Cortex of kidney (tissue), 1 donor: ENCODE results near the gene TEX52.

ENCODE experiments used
- DNase-seq: peaks from one replicate; lab custom pipeline; 2025; lab: John Stamatoyannopoulos, UW

The TEX52 gene

DNA sequence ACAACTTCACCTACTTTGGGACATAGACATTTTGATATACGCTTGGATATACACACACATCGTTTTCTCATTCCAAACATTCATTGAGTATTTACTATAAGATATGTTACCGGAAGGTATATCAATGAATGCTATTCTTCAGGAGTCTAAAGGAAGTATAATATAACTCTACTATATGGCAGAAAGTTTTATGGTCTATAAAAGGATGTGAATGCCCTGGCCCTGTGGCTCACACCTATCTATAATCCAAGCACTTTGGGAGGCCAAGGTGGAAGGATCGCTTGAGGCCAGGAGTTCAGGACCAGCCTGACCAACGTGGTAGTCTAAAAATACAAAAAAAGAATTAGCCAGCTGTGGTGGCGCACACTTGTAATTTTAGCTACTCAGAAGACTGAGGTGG is 27.6 kb downstream of the TEX52 start:
- DNase-seq: no peak

- DNase-seq: no peak
Observed at GRCh38 chr12:2826721-2827515, 29.9 kb downstream of the TEX52 start.

GRCh38 chr12:2826036-2826435 is 30.8 kb downstream of the TEX52 start:
- DNase-seq: no peak

DNA sequence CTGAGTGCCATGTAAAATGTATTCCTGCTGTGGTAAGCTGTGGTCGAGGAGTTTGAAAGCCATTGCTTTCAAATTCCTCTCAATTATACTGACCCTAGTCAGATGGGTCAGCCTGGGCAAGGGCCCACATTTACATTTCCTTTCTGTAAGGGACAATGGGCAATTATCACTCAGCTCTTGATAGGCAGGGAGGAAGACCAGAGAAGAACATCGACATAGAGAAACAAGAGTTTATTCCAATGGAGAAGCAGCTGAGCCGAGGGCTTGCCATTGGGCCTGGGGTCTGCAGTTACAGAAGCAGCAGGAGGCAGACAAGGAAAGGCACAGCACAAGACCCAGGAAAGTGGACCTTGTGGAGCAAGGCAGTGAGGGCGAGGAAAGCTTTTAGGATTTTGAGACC is 31.7 kb downstream of the TEX52 start:
- DNase-seq: no peak

DNA sequence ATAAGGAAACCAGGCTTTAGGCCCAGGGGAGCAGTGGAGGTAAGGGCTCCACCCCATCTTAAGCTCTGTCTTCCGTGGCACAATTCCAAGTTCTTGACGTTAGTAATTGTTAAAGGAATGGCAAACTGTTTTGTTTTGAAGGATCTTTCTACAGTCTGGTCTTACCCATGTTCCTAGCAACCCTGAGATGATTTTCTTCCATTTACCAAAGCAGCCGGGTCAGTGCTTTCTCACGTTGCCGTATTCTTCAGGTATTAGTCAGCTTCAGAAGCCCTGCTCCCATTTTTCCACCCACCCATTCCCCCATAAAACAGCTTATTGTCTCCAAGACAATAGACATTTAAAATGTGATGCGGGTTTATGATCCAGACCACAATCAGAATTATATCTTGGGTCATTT is 32.3 kb downstream of the TEX52 start:
- DNase-seq: no peak

GRCh38 chr12:2823483-2823882 is 33.4 kb downstream of the TEX52 start:
- DNase-seq: no peak

DNA sequence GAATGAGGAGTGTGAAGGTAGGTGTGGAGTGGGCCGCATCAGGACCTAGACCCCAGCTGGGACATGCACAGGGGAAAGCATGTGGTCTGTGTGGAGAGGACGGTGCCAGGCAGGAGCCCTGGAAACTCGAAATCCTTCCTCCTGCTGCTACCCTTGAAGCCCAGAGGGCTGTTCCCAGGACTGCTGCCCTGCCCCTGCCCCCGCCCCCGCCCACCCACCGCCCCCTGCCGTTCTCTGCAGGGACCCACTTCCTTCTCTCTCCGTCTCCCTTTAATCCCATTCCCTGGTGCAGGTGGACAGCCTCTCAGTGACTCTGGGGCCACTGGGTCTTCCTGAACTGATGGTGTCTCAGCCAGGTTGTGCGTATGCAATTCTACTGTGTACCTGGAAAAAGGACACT is 36.4 kb downstream of the TEX52 start:
- no peak for DNase-seq

DNA sequence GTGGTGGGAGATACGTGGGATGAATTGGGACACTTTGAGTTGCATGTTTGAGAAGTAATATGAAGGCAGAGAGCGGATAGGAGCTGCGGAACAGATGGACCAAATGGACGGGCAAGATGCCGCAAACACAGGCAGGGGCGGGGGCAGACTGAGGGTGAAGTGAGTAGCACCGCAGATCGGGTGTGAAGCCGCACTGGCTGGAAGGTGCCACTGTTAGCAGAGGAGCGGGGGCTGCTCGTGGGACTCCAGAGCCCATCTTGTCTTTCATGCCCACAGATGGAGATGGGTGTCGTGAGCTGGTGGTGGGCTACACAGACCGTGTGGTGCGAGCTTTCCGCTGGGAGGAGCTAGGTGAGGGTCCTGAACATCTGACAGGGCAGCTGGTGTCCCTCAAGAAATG is 37.0 kb downstream of the TEX52 start:
- DNase-seq: no peak

DNA sequence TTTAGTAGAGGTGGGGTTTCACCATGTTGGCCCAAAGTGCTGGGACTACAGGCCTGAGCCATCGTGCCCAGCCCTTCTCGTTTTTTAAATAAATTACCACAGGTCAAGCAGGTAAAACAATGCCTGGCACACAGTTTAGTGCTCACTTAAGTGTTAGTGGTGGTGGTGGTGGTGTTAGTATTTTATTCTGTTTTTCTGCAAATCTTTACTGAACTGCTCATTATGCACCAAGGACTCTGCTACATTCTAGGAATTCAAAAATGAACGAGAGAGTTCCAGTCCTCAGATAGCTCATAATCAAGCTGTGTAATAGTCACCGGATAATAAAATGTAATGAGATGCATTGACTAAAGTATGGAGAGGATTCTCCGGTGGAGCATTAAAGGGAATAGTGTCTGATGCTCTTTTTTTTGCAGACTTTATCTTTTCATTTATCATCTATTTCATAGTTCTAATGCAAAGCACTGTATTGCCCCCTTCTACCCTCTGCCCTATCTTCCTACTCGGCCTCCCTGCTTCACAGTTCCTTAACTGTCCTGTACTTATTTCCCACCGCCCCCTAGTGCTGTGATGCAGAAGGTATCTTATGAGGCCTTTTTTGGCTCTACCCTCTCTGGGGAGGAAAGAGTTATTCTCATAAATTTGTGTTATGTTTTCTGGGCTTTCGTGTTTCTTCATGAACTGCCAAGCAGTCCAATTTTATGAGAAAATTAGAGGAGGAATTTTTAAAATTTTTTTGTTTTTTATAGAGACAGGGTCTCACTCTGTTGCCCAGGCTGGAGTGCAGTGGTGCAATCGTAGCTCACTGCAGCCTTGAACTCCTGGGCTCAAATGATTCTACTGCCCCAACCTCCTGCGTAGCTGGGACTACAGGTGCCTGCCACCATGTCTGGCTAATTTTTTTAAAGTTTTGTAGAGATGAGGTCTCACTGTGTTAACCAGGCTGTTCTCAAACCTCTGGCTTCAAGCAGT is 43.3 kb downstream of the TEX52 start:
- DNase-seq: no peak

DNA sequence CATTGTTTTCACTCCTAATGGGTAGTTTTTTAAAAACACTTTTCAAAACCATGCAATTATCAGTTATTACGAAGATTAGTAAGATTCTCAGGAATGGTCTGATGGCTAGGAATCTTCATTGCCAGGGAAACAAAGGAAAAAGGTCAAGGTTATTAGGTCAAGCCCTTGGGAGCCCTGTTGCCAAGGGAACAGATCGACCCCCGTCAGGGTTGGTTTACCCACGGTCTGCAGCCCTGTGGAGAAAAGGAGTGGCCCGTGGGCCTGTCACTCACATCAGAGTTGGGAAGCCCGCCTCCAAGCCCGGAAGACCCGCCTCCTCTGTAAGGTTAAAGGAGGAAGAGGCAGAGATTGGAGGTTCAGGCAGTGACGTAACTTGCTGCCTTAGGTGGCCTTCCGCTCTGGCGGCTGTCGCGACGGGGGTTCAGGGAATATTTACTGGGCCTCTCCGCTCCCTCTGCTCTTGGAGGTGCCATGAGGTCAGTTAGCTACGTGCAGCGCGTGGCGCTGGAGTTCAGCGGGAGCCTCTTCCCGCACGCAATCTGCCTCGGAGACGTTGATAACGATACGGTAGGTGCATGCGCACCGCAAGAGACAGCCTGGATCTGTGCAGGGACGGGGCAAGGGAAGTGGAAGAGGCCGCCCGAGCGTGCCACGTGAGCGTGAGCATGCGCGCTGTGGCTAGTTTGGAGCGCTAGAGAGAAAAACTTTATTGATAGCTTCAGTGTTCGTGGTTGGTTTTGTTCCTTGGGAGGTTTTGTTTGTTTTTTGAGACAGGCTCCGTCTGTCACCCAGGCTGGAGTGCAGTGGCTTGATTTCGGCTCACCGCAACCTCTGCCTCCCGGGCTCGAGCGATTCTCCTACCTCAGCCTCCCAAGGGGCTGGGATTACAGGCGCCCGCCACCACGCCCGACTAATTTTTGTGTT is 44.3 kb downstream of the TEX52 start, which contains the start of gene ITFG2:
Gene ITFG2, plus strand, starts transcription at position 379 of the 924 bp plus-strand sequence. Its CDS starts 93 bp downstream, at position 472.
- peak; percentile 34 for DNase-seq

- DNase-seq: no peak
Observed at GRCh38 chr12:2811801-2812200, 45.0 kb downstream of the TEX52 start.

GRCh38 chr12:2806700-2807099 is 50.1 kb downstream of the TEX52 start:
- no peak for DNase-seq

DNA sequence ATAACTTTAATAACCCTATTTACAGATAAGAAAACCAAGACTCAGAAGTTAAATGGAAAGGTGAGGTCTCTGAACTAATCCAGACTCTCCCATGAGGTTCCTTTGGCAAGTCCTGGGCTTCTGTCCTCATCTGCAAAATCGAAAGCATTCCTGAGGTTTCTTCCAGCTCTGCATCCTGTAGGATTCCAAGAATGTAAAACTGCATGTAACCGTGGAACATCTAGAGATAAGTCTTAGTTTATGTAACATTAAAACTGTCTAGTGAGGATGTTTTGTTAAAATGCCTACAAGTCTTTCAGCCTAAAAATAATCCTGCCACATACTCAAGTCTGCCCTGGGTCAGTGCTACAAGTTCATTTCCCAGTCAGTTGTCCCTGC is 51.7 kb downstream of the TEX52 start:
- DNase-seq: no peak

DNA sequence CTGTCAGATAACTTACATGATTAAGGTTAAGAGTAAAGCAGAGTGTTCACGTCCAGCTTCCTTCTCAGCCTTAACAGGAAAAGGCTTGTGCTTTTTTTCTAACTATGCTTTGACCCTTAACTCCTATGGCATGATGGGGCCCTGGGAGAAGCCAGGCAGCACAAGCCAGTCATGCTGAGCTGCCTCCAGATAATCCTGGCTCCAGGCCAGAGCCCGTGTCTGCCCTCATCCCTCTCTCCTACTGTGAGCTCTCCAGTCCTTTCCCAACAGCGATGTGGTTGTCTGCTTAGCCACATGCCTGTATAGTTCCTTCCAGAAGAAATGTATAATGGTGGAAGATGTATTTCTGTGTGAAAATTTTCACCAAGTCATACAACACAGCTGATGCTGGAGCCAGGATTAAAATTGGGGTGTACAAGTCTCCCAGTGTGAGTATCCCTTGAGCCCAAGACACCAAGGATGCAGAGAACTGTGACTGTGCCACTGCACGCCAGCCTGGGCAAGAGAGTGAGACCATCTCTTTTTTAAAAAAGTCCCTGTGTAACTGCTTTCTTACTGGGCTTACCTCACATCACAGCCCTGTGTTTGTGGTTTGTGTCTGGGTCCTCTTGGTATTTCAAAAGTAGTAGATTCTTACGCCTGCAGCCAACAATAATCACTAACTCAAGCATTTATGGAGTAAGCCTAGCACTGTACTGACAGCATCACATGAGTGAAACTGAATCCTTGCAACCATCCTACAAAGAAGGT is 52.3 kb downstream of the TEX52 start:
- DNase-seq: no peak

DNA sequence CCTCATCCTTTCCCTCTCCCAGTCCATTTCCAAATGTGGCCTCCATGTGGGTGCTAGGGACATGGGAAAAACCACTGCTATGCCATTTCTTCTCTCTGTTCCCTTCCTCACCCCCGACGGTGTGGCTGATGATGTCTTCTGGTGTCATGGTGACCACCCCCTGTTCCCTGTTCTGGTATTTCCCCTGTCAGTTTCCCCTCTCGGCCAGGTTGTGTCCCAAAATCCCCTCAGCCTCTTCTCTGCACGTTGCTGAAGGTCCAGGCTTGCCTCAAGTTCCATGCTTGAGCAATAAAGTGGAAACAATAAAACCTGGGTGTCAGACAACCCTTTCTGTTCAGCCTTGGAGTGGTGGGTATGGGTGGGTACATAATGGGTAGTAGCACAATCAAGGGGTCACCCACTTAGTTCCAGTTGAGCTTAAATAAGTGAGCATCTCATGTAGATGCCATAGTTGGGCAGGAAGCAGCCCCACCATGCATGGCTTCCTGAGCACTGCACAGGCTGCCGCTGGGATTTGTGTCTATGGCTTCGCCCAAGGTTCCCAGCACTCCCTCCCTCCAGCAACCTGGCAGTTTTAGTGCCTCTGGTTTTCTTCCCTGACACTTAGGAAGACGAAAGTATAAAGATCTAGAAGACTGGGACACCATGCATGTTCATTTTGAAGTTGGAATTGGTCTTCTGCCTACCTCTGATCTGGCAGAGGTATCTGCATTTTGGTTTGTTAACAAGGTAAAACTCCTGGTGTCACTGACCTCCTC is 53.0 kb downstream of the TEX52 start:
- DNase-seq: no peak

DNA sequence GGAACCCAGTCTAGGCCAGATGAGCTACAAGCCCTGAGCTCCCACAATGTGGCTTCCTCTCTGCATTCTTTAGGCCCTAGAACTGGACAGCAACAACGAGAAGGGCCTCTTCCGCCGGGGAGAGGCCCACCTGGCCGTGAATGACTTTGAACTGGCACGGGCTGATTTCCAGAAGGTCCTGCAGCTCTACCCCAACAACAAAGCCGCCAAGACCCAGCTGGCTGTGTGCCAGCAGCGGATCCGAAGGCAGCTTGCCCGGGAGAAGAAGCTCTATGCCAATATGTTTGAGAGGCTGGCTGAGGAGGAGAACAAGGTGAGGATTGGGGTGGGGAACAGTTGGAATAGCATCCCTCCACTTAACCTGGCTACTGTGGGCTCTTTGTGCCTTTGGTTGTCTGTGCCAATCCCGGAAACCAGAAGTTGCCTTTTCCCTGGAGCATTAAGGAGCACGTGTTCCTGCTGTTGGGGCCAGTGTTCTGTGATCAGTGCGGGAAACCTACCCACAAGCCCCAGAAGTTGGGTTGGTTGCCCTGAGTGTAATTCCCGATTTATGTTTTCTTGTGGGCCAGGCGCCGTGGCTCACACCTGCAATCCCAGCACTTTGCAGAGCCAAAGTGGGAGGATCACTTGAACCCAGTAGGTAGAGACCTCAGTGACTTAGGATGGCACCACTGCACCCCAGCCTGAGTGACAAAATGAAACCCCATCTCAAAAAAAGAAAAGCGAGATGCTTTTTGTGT is 55.6 kb downstream of the TEX52 start:
- DNase-seq: no peak

DNA sequence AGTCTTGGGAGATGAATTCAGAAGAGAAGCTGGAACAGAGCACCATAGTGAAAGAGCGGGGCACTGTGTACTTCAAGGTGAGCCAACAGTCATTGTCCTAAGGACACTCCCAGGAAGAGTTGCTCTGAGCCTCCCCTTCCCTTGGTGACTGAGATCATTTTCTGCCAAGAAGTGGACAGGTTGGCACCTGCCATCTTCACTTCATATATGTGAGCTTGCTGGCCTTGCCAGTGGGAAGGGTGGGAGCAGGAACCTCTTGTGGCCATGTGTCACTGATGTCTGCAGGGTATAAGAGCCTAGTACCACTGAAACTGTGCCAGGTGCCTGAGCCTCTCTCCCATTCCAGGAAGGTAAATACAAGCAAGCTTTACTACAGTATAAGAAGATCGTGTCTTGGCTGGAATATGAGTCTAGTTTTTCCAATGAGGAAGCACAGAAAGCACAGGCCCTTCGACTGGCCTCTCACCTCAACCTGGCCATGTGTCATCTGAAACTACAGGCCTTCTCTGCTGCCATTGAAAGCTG is 56.7 kb downstream of the TEX52 start:
- no peak for DNase-seq
